HepG2 (cell line): ENCODE results near the gene SEMA7A. TPM values are rescaled to one million over a fixed set of nuclear protein-coding genes. Genes with fewer than 3 reads are reported as not detected.

ENCODE experiments used
- DMAP1 ChIP-seq: IDR thresholded peaks from 2 replicates; pipeline ENCODE4 v1.6.1; 2016
- FOXK1 ChIP-seq: sonication (generic); formaldehyde crosslinking; IDR thresholded peaks from 2 replicates; pipeline ENCODE4 v1.4.0; 2020; ENCODE audit warnings: low read depth, missing genetic modification reagents, borderline replicate concordance
- FOXK2 ChIP-seq: fragments of 450-650 bp; IDR thresholded peaks from 2 replicates; pipeline ENCODE4 v1.6.1; 2016
- GLI4 ChIP-seq: sonication (generic); formaldehyde crosslinking; IDR thresholded peaks from 2 replicates; pipeline ENCODE4 v1.5.1; 2020; ENCODE audit warnings: missing genetic modification reagents, mild to moderate bottlenecking, moderate library complexity, borderline replicate concordance
- HNRNPL ChIP-seq: fragments of 200-400 bp; formaldehyde crosslinking; IDR thresholded peaks from 2 replicates; pipeline ENCODE4 v1.6.1; 2017; ENCODE audit warnings: mild to moderate bottlenecking, low read depth, low read length
- IKZF1 ChIP-seq: fragments of 450-650 bp; IDR thresholded peaks from 2 replicates; pipeline ENCODE4 v1.7.1; 2016
- JARID2 ChIP-seq: sonication (generic); formaldehyde crosslinking; IDR thresholded peaks from 2 replicates; pipeline ENCODE4 v1.8.1; 2023; ENCODE audit warnings: missing genetic modification reagents, inconsistent platforms; ENCODE audit not compliant: insufficient replicate concordance
- JDP2 ChIP-seq: sonication (generic); formaldehyde crosslinking; IDR thresholded peaks from 2 replicates; pipeline ENCODE4 v1.8.1; 2022; ENCODE audit warnings: missing genetic modification reagents, borderline replicate concordance
- KDM1A ChIP-seq: IDR thresholded peaks from 2 replicates; pipeline ENCODE4 v1.6.1; 2016; ENCODE audit warnings: missing compliant biosample characterization
- MLX ChIP-seq: IDR thresholded peaks from 2 replicates; pipeline ENCODE4 v1.6.1; 2016
- MTF1 ChIP-seq: sonication (generic); formaldehyde crosslinking; IDR thresholded peaks from 2 replicates; pipeline ENCODE4 v1.5.0; 2020; ENCODE audit warnings: missing genetic modification reagents
- PLRG1 ChIP-seq: fragments of 450-650 bp; conservative IDR thresholded peaks from 2 replicates; pipeline ENCODE4 v1.6.1; 2016
- PREB ChIP-seq: sonication (generic); formaldehyde crosslinking; IDR thresholded peaks from 2 replicates; pipeline ENCODE4 v1.4.0; 2020; ENCODE audit warnings: missing genetic modification reagents
- PTBP1 ChIP-seq: fragments of 200-400 bp; formaldehyde crosslinking; IDR thresholded peaks from 2 replicates; pipeline ENCODE4 v1.6.1; 2018; ENCODE audit warnings: low read length, low read depth; ENCODE audit not compliant: poor library complexity, severe bottlenecking
- RELA ChIP-seq: sonication (generic); formaldehyde crosslinking; IDR thresholded peaks from 2 replicates; pipeline ENCODE4 v1.4.0; 2020; ENCODE audit warnings: missing genetic modification reagents
- TEF ChIP-seq: sonication (generic); formaldehyde crosslinking; IDR thresholded peaks from 2 replicates; pipeline ENCODE4 v1.5.0; 2020; ENCODE audit warnings: missing genetic modification reagents
- ZBTB33 ChIP-seq: sonication (generic); formaldehyde crosslinking; IDR thresholded peaks from 2 replicates; pipeline ENCODE4 v1.4.0; 2020; ENCODE audit warnings: missing genetic modification reagents
- ZBTB43 ChIP-seq: sonication (generic); formaldehyde crosslinking; conservative IDR thresholded peaks from 2 replicates; pipeline ENCODE4 v1.4.0; 2020; ENCODE audit warnings: missing genetic modification reagents
- ZFY ChIP-seq: sonication (generic); formaldehyde crosslinking; IDR thresholded peaks from 2 replicates; pipeline ENCODE4 v1.4.0; 2020; ENCODE audit warnings: missing genetic modification reagents
- ZNF235 ChIP-seq: sonication (generic); formaldehyde crosslinking; IDR thresholded peaks from 2 replicates; pipeline ENCODE4 v1.8.1; 2023; ENCODE audit warnings: mild to moderate bottlenecking, missing genetic modification reagents, borderline replicate concordance
- ZNF24 ChIP-seq: fragments of 450-650 bp; IDR thresholded peaks from 2 replicates; pipeline ENCODE4 v1.6.1; 2017; ENCODE audit warnings: antibody characterized with exemption, mild to moderate bottlenecking
- ZNF333 ChIP-seq: sonication (generic); formaldehyde crosslinking; IDR thresholded peaks from 2 replicates; pipeline ENCODE4 v1.4.0; 2020; ENCODE audit warnings: mild to moderate bottlenecking, missing genetic modification reagents, borderline replicate concordance
- ZNF619 ChIP-seq: sonication (generic); formaldehyde crosslinking; IDR thresholded peaks from 2 replicates; pipeline ENCODE4 v1.4.0; 2020; ENCODE audit warnings: mild to moderate bottlenecking, missing genetic modification reagents
- ZNF773 ChIP-seq: sonication (generic); formaldehyde crosslinking; IDR thresholded peaks from 2 replicates; pipeline ENCODE4 v1.4.0; 2020; ENCODE audit warnings: missing genetic modification reagents, borderline replicate concordance
- ZNF792 ChIP-seq: IDR thresholded peaks from 2 replicates; pipeline ENCODE4 v1.6.1; 2016
- ZNF83 ChIP-seq: sonication (generic); formaldehyde crosslinking; IDR thresholded peaks from 2 replicates; pipeline ENCODE4 v1.4.0; 2020; ENCODE audit warnings: missing genetic modification reagents, mild to moderate bottlenecking, borderline replicate concordance
- polyA plus RNA-seq, 8 experiments: library from polyadenylated mRNA; depleted of rRNA in 3 of 8; stranded (reverse) in 7 of 8; unstranded in 1 of 8; fragments of >200 nt; fragmentation: Illumina TruSeq in 4 of 8; extraction: Trizol in 4 of 8; gene quantifications; 2 replicates each; pipeline versions ENCODE4 v1.2.1 to v1.2.3, GENCODE V29; 2011 to 2016; ENCODE audit warnings: low read depth in 4 of 8, missing spikeins in 1 of 8, mixed read lengths in 1 of 8; ENCODE audit not compliant: insufficient read depth in 1 of 8
- total RNA-seq, 5 experiments: library from RNA; depleted of rRNA; stranded (reverse); fragments of >200 nt; fragmentation: Illumina TruSeq; extraction: Trizol; gene quantifications; 2 replicates each; pipeline ENCODE4 v1.2.3, GENCODE V29; 2016; ENCODE audit warnings: low read depth in 1 of 5

SEMA7A gene
- total and polyA plus RNA-seq, 2 of the 13 experiments (the other 11 are each of a cell fraction or from before 2014, with no cell fraction given), result 9.0 to 15.8 TPM

GRCh38 chr15:74460871-74461846 is 27.4 kb upstream of the SEMA7A start, which contains the start of gene UBL7 (continued):
- TF ChIP-seq ZNF333 (CRISPR knock-in tag) (no peak), MLX (0 out of 2 replicates have a peak, but pooled peaks have one; percentile 12), ZFY (CRISPR knock-in tag) (peak; percentile 89), ZBTB33 (CRISPR knock-in tag) (no peak), PLRG1 (no peak), IKZF1 (no peak), ZNF24 (no peak), TEF (no peak), JARID2 (CRISPR knock-in tag) (peak; percentile 34), DMAP1 (CRISPR knock-in tag) (peak; percentile 80), PTBP1 (no peak), PREB (CRISPR knock-in tag) (no peak), FOXK1 (CRISPR knock-in tag) (peak; percentile 100), GLI4 (CRISPR knock-in tag) (no peak), RELA (CRISPR knock-in tag) (no peak), ZNF619 (CRISPR knock-in tag) (0 out of 2 replicates have a peak, but pooled peaks have one; percentile 26), FOXK2 (peak; percentile 97), MTF1 (no peak), ZNF792 (peak; percentile 52), KDM1A (CRISPR knock-in tag) (no peak), JDP2 (CRISPR knock-in tag) (no peak), ZNF773 (CRISPR knock-in tag) (no peak), HNRNPL (peak; percentile 81), ZBTB43 (peak; percentile 58), ZNF83 (CRISPR knock-in tag) (no peak), ZNF235 (CRISPR knock-in tag) (0 out of 2 replicates have a peak, but pooled peaks have one; percentile 77)
